Tibial nerve (tissue), 4 donors: ENCODE data around the gene HSD17B12.

ENCODE experiments used
- EP300 ChIP-seq, 2 donors: sonication (generic); formaldehyde crosslinking; IDR thresholded peaks; one replicate each; pipeline ENCODE4 v1.6.1; 2017; ENCODE audit warnings: antibody characterized with exemption in 2 of 2, mild to moderate bottlenecking in 1 of 2
- TF ChIP-seq, protein P1 (sequence below), 5 experiments: fragments of 200-600 bp in 3 of 5; fragments of 450-650 bp in 2 of 5; sonication (generic) in 3 of 5; IDR thresholded peaks; one replicate each; pipeline ENCODE4 v1.5.1; 2016 to 2019; ENCODE audit warnings: antibody characterized with exemption in 5 of 5, mild to moderate bottlenecking in 3 of 5, moderate library complexity in 2 of 5

DNA sequence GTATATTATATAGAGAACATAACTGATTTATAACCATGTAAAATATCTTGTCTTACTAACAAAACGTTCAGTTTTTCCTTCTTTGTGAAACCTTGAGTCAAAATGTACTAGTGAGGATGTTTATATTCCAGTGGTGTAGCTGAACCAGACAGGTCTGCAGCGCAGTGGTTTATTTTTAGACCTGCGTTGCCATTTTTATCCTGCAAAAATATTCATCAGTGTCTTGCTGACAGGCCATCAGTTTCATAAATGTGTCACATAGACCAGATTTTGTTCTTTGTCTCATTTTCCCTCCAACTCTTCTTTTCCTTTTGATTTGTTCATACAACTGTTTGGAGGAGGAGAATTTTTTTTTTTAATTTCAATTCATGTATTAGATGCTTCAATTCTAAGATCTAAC is 43.1 kb downstream of the HSD17B12 start:
- TF ChIP-seq, protein P1, sequence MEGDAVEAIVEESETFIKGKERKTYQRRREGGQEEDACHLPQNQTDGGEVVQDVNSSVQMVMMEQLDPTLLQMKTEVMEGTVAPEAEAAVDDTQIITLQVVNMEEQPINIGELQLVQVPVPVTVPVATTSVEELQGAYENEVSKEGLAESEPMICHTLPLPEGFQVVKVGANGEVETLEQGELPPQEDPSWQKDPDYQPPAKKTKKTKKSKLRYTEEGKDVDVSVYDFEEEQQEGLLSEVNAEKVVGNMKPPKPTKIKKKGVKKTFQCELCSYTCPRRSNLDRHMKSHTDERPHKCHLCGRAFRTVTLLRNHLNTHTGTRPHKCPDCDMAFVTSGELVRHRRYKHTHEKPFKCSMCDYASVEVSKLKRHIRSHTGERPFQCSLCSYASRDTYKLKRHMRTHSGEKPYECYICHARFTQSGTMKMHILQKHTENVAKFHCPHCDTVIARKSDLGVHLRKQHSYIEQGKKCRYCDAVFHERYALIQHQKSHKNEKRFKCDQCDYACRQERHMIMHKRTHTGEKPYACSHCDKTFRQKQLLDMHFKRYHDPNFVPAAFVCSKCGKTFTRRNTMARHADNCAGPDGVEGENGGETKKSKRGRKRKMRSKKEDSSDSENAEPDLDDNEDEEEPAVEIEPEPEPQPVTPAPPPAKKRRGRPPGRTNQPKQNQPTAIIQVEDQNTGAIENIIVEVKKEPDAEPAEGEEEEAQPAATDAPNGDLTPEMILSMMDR (IDR thresholded peaks at IDR 0.05): no peak
- TF ChIP-seq EP300 (IDR thresholded peaks at IDR 0.05): no peak
